Erythroblast (primary cell): Measurements from ENCODE around the gene SMIM29.

Source experiments
- DNase-seq, 2 experiments: peaks; one replicate each; lab custom pipeline; 2025; lab: John Stamatoyannopoulos, UW
- GATA1 ChIP-seq: IDR thresholded peaks from 2 replicates; pipeline ENCODE4 v1.6.1; 2011; ENCODE audit warnings: low read depth, mild to moderate bottlenecking, control low read depth, low read length, moderate library complexity
- POLR2A ChIP-seq: IDR thresholded peaks from 2 replicates; pipeline ENCODE4 v1.6.1; 2011; ENCODE audit warnings: mild to moderate bottlenecking, low read length

Gene SMIM29

GRCh38 chr6:34248727-34249468, at the start of gene SMIM29:
SMIM29 (minus strand) TSS chr6:34249006; CDS start chr6:34247791, 1,215 bp downstream.
- DNase-seq = peak; percentile 95 to 98
- TF ChIP-seq GATA1 = no peak
- peak; percentile 66 for TF ChIP-seq POLR2A

- no peak for DNase-seq
- TF ChIP-seq POLR2A (no peak), GATA1 (no peak)
These were observed 46.9 kb upstream of the SMIM29 start for GRCh38 chr6:34295721-34296120.

- DNase-seq = no peak
- TF ChIP-seq GATA1 = no peak
- no peak for TF ChIP-seq POLR2A
These were observed 44.1 kb upstream of the SMIM29 start for GRCh38 chr6:34292954-34293353.

- no peak for DNase-seq
- TF ChIP-seq POLR2A = no peak
- no peak for TF ChIP-seq GATA1
These were observed 40.3 kb upstream of the SMIM29 start for GRCh38 chr6:34289137-34289536.

GRCh38 chr6:34288581-34288980, 39.8 kb upstream of the SMIM29 start:
- no peak for DNase-seq
- TF ChIP-seq POLR2A (no peak), GATA1 (no peak)

GRCh38 chr6:34285448-34286164, 36.8 kb upstream of the SMIM29 start:
- DNase-seq = no peak
- no peak for TF ChIP-seq GATA1
- TF ChIP-seq POLR2A = no peak

- TF ChIP-seq POLR2A (no peak), GATA1 (no peak)
- peak in 1 of 2 experiments; percentile 53 for DNase-seq
These were observed 36.0 kb upstream of the SMIM29 start for GRCh38 chr6:34284563-34285447.

- TF ChIP-seq GATA1 (no peak), POLR2A (no peak)
- DNase-seq = peak in 1 of 2 experiments; percentile 25
These were observed 33.0 kb upstream of the SMIM29 start for GRCh38 chr6:34281702-34282334.

- DNase-seq = no peak
- TF ChIP-seq POLR2A (no peak), GATA1 (no peak)
These were observed 31.4 kb upstream of the SMIM29 start for GRCh38 chr6:34280216-34280615.

- no peak for DNase-seq
- TF ChIP-seq GATA1 (no peak), POLR2A (no peak)
These were observed 30.0 kb upstream of the SMIM29 start for GRCh38 chr6:34278833-34279232.

GRCh38 chr6:34277763-34278112, 28.9 kb upstream of the SMIM29 start:
- no peak for DNase-seq

GRCh38 chr6:34276881-34277762, 28.3 kb upstream of the SMIM29 start:
- DNase-seq = no peak
- no peak for TF ChIP-seq POLR2A
- TF ChIP-seq GATA1 = no peak

More at GRCh38 chr6:34277763-34278112, 28.9 kb upstream of the SMIM29 start:
- TF ChIP-seq POLR2A = no peak
- no peak for TF ChIP-seq GATA1

- TF ChIP-seq GATA1 = no peak
- no peak for TF ChIP-seq POLR2A
- no peak for DNase-seq
These were observed 27.4 kb upstream of the SMIM29 start for GRCh38 chr6:34276191-34276590.
